Lung (tissue), 12 donors: Measurements from ENCODE around the gene ZNRF4. TPM values are rescaled to one million over a fixed set of nuclear protein-coding genes. Genes with fewer than 3 reads are reported as not detected.

Experiments
- ATAC-seq: fragments of 200-7000 bp; cut with Tn5 transposase; one replicate; pipeline ENCODE4 v1.9.1; 2020; ENCODE audit warnings: moderate number of reproducible peaks; ENCODE audit not compliant: insufficient read depth, low FRiP score
- DNase-seq, 3 donors: peaks; one replicate each; pipeline ENCODE4 v3.0.0-alpha.2; 2013 to 2017
- H3K27ac ChIP-seq, 2 donors: one replicate each; pipeline ENCODE4 v1.5.1; 2013; ENCODE audit warnings: mild to moderate bottlenecking in 2 of 2, moderate library complexity in 2 of 2, control low read depth in 1 of 2, inconsistent platforms in 1 of 2, low read depth in 1 of 2, low read length in 1 of 2
- H3K27me3 ChIP-seq, 3 donors: one replicate each; pipeline ENCODE4 v1.5.1; 2013; ENCODE audit warnings: low read length in 2 of 3; ENCODE audit not compliant: control insufficient read depth in 3 of 3, insufficient read depth in 3 of 3
- H3K36me3 ChIP-seq, 4 donors: one replicate each; pipeline ENCODE4 v1.5.1; 2013; ENCODE audit warnings: low read length in 4 of 4, mild to moderate bottlenecking in 1 of 4, moderate library complexity in 1 of 4; ENCODE audit not compliant: control insufficient read depth in 4 of 4, insufficient read depth in 4 of 4
- H3K4me1 ChIP-seq, 5 donors: one replicate each; pipeline ENCODE4 v1.5.1; 2013; ENCODE audit warnings: low read length in 5 of 5, mild to moderate bottlenecking in 2 of 5, moderate library complexity in 1 of 5; ENCODE audit not compliant: control insufficient read depth in 5 of 5, insufficient read depth in 5 of 5
- H3K4me3 ChIP-seq: one replicate; pipeline ENCODE4 v1.5.1; 2013; ENCODE audit warnings: mild to moderate bottlenecking, control low read depth, moderate library complexity
- H3K9ac ChIP-seq, 2 donors: one replicate each; pipeline ENCODE4 v1.5.1; 2013; ENCODE audit warnings: low read length in 2 of 2, control low read depth in 1 of 2; ENCODE audit not compliant: insufficient read depth in 1 of 2
- H3K9me3 ChIP-seq, 4 donors: one replicate each; pipeline ENCODE4 v1.5.1; 2013; ENCODE audit warnings: low read length in 3 of 4, mild to moderate bottlenecking in 1 of 4, moderate library complexity in 1 of 4; ENCODE audit not compliant: control insufficient read depth in 4 of 4, insufficient read depth in 3 of 4
- WGBS, 2 donors: extraction: QIAGEN DNeasy Blood & Tissue Kit; methylation state at CpG; one replicate each; pipeline ENCODE4 v1.1.7; 2013; 5-methylcytosine and 5-hydroxymethylcytosine counted together
- polyA plus RNA-seq, 2 donors: library from polyadenylated mRNA; stranded (reverse); fragments of 200-250 nt; gene quantifications; one replicate each; pipeline ENCODE4 v1.2.1, GENCODE V29; 2013
- total RNA-seq, 2 donors: library from RNA; depleted of rRNA in 1 of 2; stranded (reverse); fragments of >200 nt in 1 of 2; gene quantifications; one replicate each; pipeline ENCODE4 v1.2.1, GENCODE V29; 2014 to 2021
- TF ChIP-seq, protein P1 (sequence below): IDR thresholded peaks from 2 replicates; pipeline ENCODE4 v1.5.1; 2012; ENCODE audit warnings: mild to moderate bottlenecking; ENCODE audit errors: control extremely low read depth, extremely low read depth
- donor health status: control.
- donor health status: control.
- donor health status: Bipolar disorder and iron deficiency.
- donor health status: healthy.
- donor health status: DM: yes; HTN: yes; CAD: no.

The ZNRF4 gene
- total and polyA plus RNA-seq, 4 donors = not detected

DNA sequence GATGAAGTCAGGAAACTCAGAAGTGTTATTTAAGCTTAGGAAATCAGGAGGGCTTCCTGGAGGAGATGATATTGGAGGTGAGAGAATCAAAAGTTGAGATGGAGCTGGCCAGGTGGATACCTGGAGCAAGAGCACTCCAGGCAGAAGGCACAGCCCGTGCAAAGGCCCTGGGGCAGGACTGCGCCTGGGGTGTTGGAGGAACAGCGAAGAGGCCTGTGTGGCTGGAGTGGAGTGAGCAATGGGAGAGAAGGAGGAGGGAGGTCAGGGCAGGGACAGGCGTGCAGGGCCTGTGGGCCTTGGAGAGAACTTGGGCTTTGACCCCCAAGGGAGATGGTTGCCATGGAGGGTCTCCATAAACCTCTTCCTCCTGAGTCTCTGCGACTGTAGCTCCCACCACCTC lies 42.1 kb downstream of the ZNRF4 start:
- Histone ChIP-seq H3K4me3 (no peak overlapping the region), H3K36me3 (no peaks in the 10 kb centered on the region), H3K27ac (no peak overlapping the region), H3K27me3 (peaks cover 3 to 23% (median 15%) of the 10 kb centered on the region in 3 donors), H3K9me3 (peaks cover 0 to 21% (median 5%) of the 10 kb centered on the region in 4 donors), H3K4me1 (peaks cover 0 to 4% (median 0%) of the 10 kb centered on the region in 5 donors), H3K9ac (no peak overlapping the region)
- TF ChIP-seq, protein P1, sequence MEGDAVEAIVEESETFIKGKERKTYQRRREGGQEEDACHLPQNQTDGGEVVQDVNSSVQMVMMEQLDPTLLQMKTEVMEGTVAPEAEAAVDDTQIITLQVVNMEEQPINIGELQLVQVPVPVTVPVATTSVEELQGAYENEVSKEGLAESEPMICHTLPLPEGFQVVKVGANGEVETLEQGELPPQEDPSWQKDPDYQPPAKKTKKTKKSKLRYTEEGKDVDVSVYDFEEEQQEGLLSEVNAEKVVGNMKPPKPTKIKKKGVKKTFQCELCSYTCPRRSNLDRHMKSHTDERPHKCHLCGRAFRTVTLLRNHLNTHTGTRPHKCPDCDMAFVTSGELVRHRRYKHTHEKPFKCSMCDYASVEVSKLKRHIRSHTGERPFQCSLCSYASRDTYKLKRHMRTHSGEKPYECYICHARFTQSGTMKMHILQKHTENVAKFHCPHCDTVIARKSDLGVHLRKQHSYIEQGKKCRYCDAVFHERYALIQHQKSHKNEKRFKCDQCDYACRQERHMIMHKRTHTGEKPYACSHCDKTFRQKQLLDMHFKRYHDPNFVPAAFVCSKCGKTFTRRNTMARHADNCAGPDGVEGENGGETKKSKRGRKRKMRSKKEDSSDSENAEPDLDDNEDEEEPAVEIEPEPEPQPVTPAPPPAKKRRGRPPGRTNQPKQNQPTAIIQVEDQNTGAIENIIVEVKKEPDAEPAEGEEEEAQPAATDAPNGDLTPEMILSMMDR = no peak
- 79 to 87% methylated on average over 5 of the region's 5 CpGs for WGBS, 2 donors
- DNase-seq = no peak
- no peak for ATAC-seq

DNA sequence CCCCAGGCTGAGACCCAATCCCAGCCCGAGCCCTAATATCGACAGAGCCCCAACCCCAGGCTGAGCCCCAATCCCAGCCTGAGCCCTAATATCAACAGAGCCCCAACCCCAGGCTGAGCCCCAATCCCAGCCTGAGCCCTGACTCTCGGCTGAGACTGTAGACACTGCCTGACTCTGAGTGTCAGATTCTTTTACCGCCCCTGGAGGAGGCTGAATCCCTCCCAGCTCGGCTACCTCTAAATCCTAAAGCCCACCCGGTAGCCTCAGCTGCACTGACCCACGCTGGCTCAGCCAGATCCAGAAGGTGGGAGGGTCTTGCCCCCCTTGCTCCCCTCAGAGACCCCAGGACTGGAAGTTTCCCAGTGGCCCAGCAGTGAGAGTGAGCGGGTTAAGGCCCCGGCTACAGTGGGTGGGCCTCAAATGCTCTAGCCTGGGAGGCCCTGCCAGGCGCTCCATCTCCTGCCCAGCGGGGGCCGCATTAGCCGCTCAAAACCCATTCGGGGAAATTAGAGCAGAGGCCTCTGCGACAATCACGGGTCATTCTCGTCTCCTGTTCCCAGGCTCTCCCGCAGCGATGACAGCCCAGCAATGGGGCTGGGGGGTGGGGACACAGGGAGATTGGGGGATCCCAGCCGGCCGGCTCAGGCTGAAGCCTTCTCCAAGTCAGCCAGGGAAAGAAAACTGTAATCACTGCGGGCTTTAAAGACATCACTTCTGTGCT lies 43.8 kb downstream of the ZNRF4 start:
- H3K9me3 ChIP-seq = peaks cover 0 to 29% (median 12%) of the 10 kb centered on the region in 4 donors
- H3K9ac ChIP-seq = no peak overlapping the region
- H3K27ac ChIP-seq = no peak overlapping the region
- 27 to 31% methylated on average over 22 of the region's 22 CpGs for WGBS, 2 donors
- H3K27me3 ChIP-seq = peaks cover 2 to 13% (median 3%) of the 10 kb centered on the region in 3 donors
- no peaks in the 10 kb centered on the region for H3K36me3 ChIP-seq
- ATAC-seq (no peak), DNase-seq (no peak)
- H3K4me1 ChIP-seq = no peaks in the 10 kb centered on the region
- H3K4me3 ChIP-seq = no peak overlapping the region
- TF ChIP-seq, protein P1 = no peak

DNA sequence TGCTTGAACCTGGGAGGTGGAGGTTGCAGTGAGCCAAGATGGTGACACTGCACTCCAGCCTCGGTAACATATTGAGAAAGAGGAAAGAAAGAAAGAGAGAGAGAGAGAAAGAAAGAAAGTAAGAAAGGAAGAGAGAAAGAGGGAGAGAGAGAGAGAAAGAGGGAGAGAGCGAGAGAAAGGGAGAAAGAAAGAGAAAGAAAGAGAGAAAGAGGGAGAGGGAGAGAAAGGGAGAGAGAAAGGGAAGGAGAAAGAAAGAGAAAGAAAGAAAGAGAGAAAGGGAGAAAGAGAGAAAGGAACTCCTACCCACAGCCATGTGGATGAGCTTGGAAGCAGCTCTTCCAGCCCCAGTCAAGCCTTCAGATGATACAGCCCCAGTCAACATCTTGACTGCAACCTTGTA lies 46.7 kb downstream of the ZNRF4 start:
- H3K9me3 ChIP-seq = peaks cover 0 to 32% (median 12%) of the 10 kb centered on the region in 4 donors
- TF ChIP-seq, protein P1 = no peak
- H3K4me1 ChIP-seq = no peaks in the 10 kb centered on the region
- no peak overlapping the region for H3K9ac ChIP-seq
- DNase-seq (no peak), ATAC-seq (no peak)
- peaks cover 2 to 3% (median 3%) of the 10 kb centered on the region in 3 donors for H3K27me3 ChIP-seq
- H3K36me3 ChIP-seq = no peaks in the 10 kb centered on the region
- H3K4me3 ChIP-seq = no peak overlapping the region
- WGBS, 2 donors = 73 to 89% methylated on average over 2 of the region's 2 CpGs
- no peak overlapping the region for H3K27ac ChIP-seq
